Measurements from ENCODE around the gene STK32C.

DNA sequence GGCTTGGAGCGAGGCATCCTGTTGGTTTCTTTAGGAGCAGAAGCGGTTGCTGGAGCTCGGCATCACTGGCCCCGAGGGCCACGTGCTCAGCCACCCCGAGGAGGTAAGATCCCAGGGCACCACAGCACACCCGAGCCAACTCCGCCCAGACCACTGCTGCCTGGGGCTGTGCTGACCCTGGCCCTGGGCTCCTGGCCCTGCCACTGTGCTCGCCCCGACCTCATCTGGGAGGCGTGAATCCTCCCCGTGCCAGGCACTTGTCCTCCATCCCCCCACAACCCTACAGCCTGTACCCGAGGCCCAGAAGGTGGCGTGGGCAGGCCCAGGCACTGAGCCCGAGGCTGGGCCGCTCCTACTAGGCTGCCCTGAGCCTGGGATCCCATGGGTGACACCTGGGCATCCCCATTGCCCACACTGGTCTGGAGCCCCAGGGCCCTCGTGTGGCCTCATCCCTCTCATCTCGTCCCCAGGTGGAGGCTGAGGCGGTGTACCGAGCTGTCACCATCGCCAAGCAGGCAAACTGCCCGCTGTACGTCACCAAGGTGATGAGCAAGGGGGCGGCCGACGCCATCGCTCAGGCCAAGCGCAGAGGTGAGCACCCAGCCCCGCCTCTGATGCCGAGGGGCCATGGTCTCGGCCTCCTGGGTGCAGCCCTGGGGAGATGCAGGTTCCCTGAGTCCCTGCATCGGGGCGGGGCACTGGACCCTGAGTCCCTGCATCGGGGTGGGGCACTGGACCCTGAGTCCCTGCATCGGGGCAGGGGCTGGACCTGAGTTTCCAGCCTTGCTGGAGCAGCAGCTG is 109.2 kb downstream of the STK32C start:
- TF ChIP-seq, protein P1, sequence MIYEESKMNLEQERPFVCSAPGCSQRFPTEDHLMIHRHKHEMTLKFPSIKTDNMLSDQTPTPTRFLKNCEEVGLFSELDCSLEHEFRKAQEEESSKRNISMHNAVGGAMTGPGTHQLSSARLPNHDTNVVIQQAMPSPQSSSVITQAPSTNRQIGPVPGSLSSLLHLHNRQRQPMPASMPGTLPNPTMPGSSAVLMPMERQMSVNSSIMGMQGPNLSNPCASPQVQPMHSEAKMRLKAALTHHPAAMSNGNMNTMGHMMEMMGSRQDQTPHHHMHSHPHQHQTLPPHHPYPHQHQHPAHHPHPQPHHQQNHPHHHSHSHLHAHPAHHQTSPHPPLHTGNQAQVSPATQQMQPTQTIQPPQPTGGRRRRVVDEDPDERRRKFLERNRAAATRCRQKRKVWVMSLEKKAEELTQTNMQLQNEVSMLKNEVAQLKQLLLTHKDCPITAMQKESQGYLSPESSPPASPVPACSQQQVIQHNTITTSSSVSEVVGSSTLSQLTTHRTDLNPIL (CRISPR knock-in tag; IDR thresholded peaks at IDR 0.05; ENCODE audit: low read depth), result no peak
- no peak for TF ChIP-seq ZNF70 (CRISPR knock-in tag; IDR thresholded peaks at IDR 0.05)
- no peak for TF ChIP-seq ISL1 (CRISPR knock-in tag; IDR thresholded peaks at IDR 0.05)
- no peak for TF ChIP-seq ARNTL (CRISPR knock-in tag; IDR thresholded peaks at IDR 0.05; ENCODE audit: borderline replicate concordance, low read depth)
- TF ChIP-seq, protein P2, sequence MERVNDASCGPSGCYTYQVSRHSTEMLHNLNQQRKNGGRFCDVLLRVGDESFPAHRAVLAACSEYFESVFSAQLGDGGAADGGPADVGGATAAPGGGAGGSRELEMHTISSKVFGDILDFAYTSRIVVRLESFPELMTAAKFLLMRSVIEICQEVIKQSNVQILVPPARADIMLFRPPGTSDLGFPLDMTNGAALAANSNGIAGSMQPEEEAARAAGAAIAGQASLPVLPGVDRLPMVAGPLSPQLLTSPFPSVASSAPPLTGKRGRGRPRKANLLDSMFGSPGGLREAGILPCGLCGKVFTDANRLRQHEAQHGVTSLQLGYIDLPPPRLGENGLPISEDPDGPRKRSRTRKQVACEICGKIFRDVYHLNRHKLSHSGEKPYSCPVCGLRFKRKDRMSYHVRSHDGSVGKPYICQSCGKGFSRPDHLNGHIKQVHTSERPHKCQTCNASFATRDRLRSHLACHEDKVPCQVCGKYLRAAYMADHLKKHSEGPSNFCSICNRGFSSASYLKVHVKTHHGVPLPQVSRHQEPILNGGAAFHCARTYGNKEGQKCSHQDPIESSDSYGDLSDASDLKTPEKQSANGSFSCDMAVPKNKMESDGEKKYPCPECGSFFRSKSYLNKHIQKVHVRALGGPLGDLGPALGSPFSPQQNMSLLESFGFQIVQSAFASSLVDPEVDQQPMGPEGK (CRISPR knock-in tag; IDR thresholded peaks at IDR 0.05; ENCODE audit: borderline replicate concordance), result no peak
- TF ChIP-seq, protein P3, sequence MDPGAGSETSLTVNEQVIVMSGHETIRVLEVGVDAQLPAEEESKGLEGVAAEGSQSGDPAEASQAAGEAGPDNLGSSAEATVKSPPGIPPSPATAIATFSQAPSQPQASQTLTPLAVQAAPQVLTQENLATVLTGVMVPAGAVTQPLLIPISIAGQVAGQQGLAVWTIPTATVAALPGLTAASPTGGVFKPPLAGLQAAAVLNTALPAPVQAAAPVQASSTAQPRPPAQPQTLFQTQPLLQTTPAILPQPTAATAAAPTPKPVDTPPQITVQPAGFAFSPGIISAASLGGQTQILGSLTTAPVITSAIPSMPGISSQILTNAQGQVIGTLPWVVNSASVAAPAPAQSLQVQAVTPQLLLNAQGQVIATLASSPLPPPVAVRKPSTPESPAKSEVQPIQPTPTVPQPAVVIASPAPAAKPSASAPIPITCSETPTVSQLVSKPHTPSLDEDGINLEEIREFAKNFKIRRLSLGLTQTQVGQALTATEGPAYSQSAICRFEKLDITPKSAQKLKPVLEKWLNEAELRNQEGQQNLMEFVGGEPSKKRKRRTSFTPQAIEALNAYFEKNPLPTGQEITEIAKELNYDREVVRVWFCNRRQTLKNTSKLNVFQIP (CRISPR knock-in tag; IDR thresholded peaks at IDR 0.05; ENCODE audit: borderline replicate concordance, low read depth), result no peak
- no peak for TF ChIP-seq OSR1 (CRISPR knock-in tag; IDR thresholded peaks at IDR 0.05)
- no peak for TF ChIP-seq ZFP3 (CRISPR knock-in tag; IDR thresholded peaks at IDR 0.05)
- TF ChIP-seq ZC3H10 (CRISPR knock-in tag; IDR thresholded peaks at IDR 0.05), result no peak

Measured in SK-N-SH treated with all-trans-retinoic acid at 6 μM for 48 hours (cell line).